ENCODE data around the gene GNAT3.

Gene GNAT3

DNA sequence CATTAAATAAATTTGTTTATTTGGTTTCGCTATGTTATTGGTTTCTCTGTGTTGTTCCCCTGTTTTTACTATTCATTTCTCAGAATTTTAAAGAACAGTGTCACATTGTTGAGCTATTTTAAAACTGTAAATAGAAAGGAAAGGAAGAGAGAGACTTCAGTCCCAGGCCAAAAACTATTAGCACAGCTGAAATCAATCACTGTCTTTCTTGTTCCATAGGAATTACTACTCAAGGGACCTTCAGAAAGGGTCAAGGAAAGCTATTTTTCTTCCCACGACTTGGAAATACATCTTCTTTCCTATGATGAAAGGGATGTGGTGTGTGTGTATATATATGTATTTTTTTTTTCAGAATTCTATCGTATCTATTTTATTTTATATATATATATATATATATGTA is 29.0 kb upstream of the GNAT3 start:
- no peak overlapping the region for H3K4me2 ChIP-seq (ENCODE audit: low read depth, low read length, poor library complexity, severe bottlenecking)
- no peak overlapping the region for H2AFZ ChIP-seq (ENCODE audit: low read length)
- H3K4me1 ChIP-seq (ENCODE audit: insufficient read depth, low read length, poor library complexity, severe bottlenecking), result no peaks in the 10 kb centered on the region
- no peaks in the 10 kb centered on the region for H3K36me3 ChIP-seq (ENCODE audit: insufficient read depth, low read length)
- no peaks in the 10 kb centered on the region for H3K9me3 ChIP-seq (ENCODE audit: insufficient read depth, low read depth, low read length)
- no peaks in the 10 kb centered on the region for H3K79me2 ChIP-seq (ENCODE audit: insufficient read depth, low read length)
- no peaks in the 10 kb centered on the region for H3K9me2 ChIP-seq (replicated peaks; ENCODE audit: low read depth, low read length)
- H4K20me1 ChIP-seq (ENCODE audit: insufficient read depth, low read length, poor library complexity, severe bottlenecking), result no peaks in the 10 kb centered on the region
- no peaks in the 10 kb centered on the region for H3K27me3 ChIP-seq (ENCODE audit: insufficient read depth, low read length, poor library complexity, severe bottlenecking)
- no peak overlapping the region for H3K9ac ChIP-seq (ENCODE audit: low read depth, low read length, poor library complexity, severe bottlenecking)
- no peaks in the 10 kb centered on the region for H3F3A ChIP-seq (ENCODE audit: low read depth)
- TF ChIP-seq, protein P1, sequence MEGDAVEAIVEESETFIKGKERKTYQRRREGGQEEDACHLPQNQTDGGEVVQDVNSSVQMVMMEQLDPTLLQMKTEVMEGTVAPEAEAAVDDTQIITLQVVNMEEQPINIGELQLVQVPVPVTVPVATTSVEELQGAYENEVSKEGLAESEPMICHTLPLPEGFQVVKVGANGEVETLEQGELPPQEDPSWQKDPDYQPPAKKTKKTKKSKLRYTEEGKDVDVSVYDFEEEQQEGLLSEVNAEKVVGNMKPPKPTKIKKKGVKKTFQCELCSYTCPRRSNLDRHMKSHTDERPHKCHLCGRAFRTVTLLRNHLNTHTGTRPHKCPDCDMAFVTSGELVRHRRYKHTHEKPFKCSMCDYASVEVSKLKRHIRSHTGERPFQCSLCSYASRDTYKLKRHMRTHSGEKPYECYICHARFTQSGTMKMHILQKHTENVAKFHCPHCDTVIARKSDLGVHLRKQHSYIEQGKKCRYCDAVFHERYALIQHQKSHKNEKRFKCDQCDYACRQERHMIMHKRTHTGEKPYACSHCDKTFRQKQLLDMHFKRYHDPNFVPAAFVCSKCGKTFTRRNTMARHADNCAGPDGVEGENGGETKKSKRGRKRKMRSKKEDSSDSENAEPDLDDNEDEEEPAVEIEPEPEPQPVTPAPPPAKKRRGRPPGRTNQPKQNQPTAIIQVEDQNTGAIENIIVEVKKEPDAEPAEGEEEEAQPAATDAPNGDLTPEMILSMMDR (conservative IDR thresholded peaks at IDR 0.05; ENCODE audit: low read length), result no peak
- TF ChIP-seq EZH2phosphoT487 (IDR thresholded peaks at IDR 0.05; ENCODE audit: borderline replicate concordance), result no peak
- no peak overlapping the region for H3K4me3 ChIP-seq (ENCODE audit: low read length, poor library complexity, severe bottlenecking)

DNA sequence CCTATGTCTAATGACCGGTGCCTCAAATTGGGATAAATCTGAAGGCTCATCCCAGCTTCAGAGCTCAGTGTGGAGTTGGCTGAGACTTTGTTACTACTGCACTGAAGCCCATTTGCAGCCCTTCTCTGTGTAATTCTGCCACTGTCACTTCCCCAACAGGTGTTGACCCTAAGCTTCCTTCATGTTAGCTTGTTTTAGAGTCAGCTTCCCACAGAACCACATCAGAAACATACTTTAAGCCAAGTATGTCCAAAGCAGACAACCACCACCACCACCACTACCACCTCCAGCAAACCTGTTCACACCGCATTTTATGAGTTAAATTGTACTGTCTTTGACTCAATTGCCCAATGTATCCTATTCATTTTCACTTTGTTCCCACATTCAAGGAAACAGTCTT is 25.2 kb upstream of the GNAT3 start:
- TF ChIP-seq, protein P1 (conservative IDR thresholded peaks at IDR 0.05; ENCODE audit: low read length), result no peak
- no peak for TF ChIP-seq EZH2phosphoT487 (IDR thresholded peaks at IDR 0.05; ENCODE audit: borderline replicate concordance)
- Histone ChIP-seq H4K20me1 (ENCODE audit: insufficient read depth, low read length, poor library complexity, severe bottlenecking) (no peaks in the 10 kb centered on the region), H3K4me2 (ENCODE audit: low read depth, low read length, poor library complexity, severe bottlenecking) (no peak overlapping the region)

DNA sequence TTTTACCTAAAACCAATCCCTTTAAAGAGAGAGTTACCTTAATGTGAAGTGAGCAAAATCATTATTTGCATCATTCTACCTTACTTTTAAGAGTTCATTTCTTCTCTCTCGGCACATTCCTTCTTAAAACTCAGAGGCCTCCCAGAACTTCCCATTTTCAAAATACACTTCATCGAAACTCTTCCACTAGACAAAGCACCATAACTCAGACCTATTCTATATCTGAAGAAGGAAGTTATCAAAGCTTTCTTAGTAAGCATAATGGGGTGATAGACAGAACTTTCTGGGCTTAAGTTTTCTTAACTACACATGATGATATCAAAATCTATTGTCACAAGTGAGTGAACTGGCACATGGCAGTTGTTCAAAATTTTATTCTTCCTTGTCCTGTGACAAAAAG is 24.6 kb upstream of the GNAT3 start:
- Histone ChIP-seq H3K9ac (ENCODE audit: low read depth, low read length, poor library complexity, severe bottlenecking) (no peak overlapping the region), H3K9me2 (replicated peaks; ENCODE audit: low read depth, low read length) (no peaks in the 10 kb centered on the region), H3K4me3 (ENCODE audit: low read length, poor library complexity, severe bottlenecking) (no peak overlapping the region), H2AFZ (ENCODE audit: low read length) (no peak overlapping the region), H3K4me2 (ENCODE audit: low read depth, low read length, poor library complexity, severe bottlenecking) (no peak overlapping the region), H3K79me2 (ENCODE audit: insufficient read depth, low read length) (no peaks in the 10 kb centered on the region), H3K9me3 (ENCODE audit: insufficient read depth, low read depth, low read length) (no peaks in the 10 kb centered on the region), H3K36me3 (ENCODE audit: insufficient read depth, low read length) (no peaks in the 10 kb centered on the region), H3K4me1 (ENCODE audit: insufficient read depth, low read length, poor library complexity, severe bottlenecking) (no peaks in the 10 kb centered on the region), H3F3A (ENCODE audit: low read depth) (no peaks in the 10 kb centered on the region), H4K20me1 (ENCODE audit: insufficient read depth, low read length, poor library complexity, severe bottlenecking) (no peaks in the 10 kb centered on the region), H3K27me3 (ENCODE audit: insufficient read depth, low read length, poor library complexity, severe bottlenecking) (no peaks in the 10 kb centered on the region)
- TF ChIP-seq, protein P1 (conservative IDR thresholded peaks at IDR 0.05; ENCODE audit: low read length), result no peak
- TF ChIP-seq EZH2phosphoT487 (IDR thresholded peaks at IDR 0.05; ENCODE audit: borderline replicate concordance), result no peak

More for the DNA sequence above, 25.2 kb upstream of the GNAT3 start:
- Histone ChIP-seq H3K79me2 (ENCODE audit: insufficient read depth, low read length) (no peaks in the 10 kb centered on the region), H3K4me3 (ENCODE audit: low read length, poor library complexity, severe bottlenecking) (no peak overlapping the region), H3K9ac (ENCODE audit: low read depth, low read length, poor library complexity, severe bottlenecking) (no peak overlapping the region), H3K9me3 (ENCODE audit: insufficient read depth, low read depth, low read length) (no peaks in the 10 kb centered on the region), H3K27me3 (ENCODE audit: insufficient read depth, low read length, poor library complexity, severe bottlenecking) (no peaks in the 10 kb centered on the region), H3K4me1 (ENCODE audit: insufficient read depth, low read length, poor library complexity, severe bottlenecking) (no peaks in the 10 kb centered on the region), H3F3A (ENCODE audit: low read depth) (no peaks in the 10 kb centered on the region), H3K9me2 (replicated peaks; ENCODE audit: low read depth, low read length) (no peaks in the 10 kb centered on the region), H2AFZ (ENCODE audit: low read length) (no peak overlapping the region), H3K36me3 (ENCODE audit: insufficient read depth, low read length) (no peaks in the 10 kb centered on the region)
